HG03565 (cell line): ENCODE measurements around the gene PRSS23.

ENCODE experiments used
- ATAC-seq: cut with Tn5 transposase; IDR thresholded peaks from one replicate; pipeline ENCODE4 v1.9.1; 2021; ENCODE audit warnings: mild to moderate bottlenecking, moderate library complexity; ENCODE audit not compliant: unreplicated experiment

PRSS23 gene

DNA sequence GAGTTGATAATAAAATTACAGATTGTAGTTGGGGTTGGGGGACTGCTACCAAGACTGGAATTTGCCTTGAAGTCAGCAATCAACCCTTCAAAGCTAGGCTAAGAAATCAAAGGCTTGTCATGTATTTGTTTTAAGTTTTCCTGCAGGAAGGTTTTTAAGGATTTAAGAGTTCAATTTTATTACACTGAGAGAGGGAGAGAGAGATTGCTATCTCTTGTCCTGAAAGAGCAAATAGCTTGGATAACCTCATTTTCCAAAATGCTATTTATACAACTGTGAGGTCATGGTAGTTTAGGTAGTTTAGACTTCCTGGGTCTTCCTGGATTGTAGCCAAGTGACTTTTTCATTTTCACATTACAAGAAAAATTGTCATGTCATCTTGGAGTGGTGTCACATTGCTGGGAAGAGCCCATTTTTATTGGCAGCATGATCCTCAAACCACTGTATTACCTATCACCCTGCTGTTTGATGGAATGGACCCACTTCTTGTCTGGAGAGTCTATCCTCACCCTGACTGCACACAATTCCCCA, 10.1 kb upstream of the PRSS23 start:
- ATAC-seq, result no peak

- ATAC-seq, result no peak
Observed at GRCh38 chr11:86790867-86791849, 9.2 kb upstream of the PRSS23 start.

- ATAC-seq, result no peak
Observed at GRCh38 chr11:86792150-86792549, 8.2 kb upstream of the PRSS23 start.

- no peak for ATAC-seq
Observed at GRCh38 chr11:86793307-86793706, 7.0 kb upstream of the PRSS23 start.

- ATAC-seq, result no peak
Observed at GRCh38 chr11:86795511-86795910, 4.8 kb upstream of the PRSS23 start.

DNA sequence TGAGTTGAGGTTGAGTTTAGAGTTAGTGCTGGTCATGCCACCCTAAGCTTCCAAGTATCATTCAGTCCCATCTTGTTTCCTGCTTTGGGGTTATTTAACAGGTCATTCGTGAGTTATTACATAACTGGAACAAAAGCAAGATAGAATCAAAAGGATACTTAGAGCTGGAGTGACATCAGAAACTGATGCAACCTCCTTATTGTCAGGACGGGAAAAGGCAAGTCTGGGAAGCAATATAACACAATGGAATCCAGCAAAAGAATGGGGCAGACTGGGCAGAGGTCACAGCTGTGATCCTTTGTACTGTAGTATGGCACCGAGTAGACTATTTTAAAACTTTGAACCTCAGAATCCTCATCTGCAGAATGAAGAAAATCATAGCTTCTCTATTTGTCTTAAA, 4.4 kb upstream of the PRSS23 start:
- ATAC-seq, result no peak

DNA sequence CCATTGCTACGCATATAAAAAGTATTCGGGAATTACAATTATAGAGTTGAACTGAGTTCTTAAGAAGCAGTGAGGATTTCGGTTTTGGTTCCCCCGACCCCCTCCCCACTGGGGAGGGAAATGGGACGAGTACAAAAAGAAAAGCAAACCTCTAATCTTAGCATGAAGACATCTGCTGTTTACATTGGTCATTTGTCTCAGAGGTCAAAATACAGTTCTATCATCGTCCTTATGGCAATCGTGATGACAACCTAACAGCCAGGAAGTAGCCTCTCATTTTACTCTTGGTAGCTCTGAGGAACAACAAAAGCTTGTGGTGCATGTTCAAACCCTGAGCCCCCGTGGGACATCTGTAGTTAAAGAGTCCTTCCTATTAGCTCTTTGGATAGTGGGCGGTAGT, 3.2 kb upstream of the PRSS23 start:
- ATAC-seq, result no peak

DNA sequence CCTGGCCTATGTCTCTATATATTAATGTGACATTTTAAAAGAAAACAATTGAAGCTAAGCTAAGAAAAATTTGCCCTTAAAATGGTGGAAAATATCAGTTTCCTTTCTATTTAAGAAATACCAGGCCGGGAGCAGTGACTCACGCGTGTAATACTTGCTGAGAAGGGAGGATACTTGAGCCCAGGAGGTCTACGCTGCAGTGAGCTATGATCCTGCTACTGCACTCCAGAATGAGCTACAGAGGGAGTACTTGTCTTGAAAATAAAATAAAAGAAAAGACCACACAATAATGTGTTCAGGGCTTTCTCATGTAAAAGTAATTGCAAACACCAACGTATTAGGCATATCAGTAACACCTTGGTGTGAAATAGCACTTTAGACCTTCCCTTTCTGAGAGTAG, 1.4 kb upstream of the PRSS23 start:
- ATAC-seq, result no peak

GRCh38 chr11:86799680-86800075, 664 bp upstream of the PRSS23 start:
- no peak for ATAC-seq

- no peak for ATAC-seq
Observed at GRCh38 chr11:86800960-86801272, 574 bp downstream of the PRSS23 start.

- no peak for ATAC-seq
Observed at GRCh38 chr11:86801364-86801763, 1.0 kb downstream of the PRSS23 start.

DNA sequence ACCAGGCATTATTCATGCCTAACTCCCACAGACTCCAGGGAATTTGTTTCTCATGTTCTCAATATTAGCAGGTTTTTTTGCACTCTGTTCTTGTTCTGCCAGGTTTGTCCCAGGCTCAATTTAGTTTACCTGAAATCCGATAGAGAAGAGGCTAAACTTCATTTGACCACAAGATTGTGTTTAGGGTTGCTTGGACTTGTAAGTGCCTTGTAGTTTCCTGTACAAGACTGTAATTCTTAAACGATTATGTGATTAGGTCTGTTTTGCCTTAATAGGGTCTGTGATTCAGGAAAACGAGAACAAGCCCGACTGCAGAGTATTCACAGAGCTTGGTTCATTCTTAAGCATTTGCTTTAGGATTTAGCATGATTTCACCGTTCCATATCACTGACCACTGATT, 1.8 kb downstream of the PRSS23 start:
- no peak for ATAC-seq

- ATAC-seq, result peak; percentile 35
Observed at GRCh38 chr11:86802601-86803051, 2.3 kb downstream of the PRSS23 start.

GRCh38 chr11:86803136-86804045, 3.0 kb downstream of the PRSS23 start:
- ATAC-seq, result no peak

GRCh38 chr11:86804951-86805350, 4.6 kb downstream of the PRSS23 start:
- ATAC-seq, result no peak

DNA sequence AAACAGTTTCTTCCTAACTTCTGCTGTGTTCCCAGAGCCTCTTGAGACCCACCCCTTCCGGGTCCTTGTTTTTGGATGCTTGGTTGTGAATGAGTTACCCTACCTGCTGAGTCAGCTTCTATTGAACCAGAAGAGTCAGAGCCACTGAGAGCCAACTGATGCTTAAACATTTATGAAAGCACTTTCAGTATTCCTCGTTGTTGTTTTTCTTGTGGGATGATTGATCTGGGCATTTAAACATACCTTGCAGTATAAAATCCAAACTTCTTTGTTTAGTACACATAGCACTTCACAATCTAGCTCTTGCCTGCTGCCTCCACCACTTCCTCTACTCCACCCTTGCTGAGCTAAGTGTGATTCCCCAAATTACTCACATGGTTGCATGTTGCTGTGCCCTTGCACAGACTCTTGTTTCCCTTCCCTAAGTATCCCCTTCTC, 5.5 kb downstream of the PRSS23 start:
- ATAC-seq, result peak; percentile 94

- no peak for ATAC-seq
Observed at GRCh38 chr11:86806903-86807302, 6.6 kb downstream of the PRSS23 start.

GRCh38 chr11:86807360-86807759, 7.0 kb downstream of the PRSS23 start:
- ATAC-seq, result no peak

DNA sequence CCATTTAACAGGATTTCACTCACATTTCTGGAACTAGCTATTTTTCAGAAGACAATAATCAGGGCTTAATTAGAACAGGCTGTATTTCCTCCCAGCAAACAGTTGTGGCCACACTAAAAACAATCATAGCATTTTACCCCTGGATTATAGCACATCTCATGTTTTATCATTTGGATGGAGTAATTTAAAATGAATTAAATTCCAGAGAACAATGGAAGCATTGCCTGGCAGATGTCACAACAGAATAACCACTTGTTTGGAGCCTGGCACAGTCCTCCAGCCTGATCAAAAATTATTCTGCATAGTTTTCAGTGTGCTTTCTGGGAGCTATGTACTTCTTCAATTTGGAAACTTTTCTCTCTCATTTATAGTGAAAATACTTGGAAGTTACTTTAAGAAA, 9.2 kb downstream of the PRSS23 start:
- ATAC-seq, result no peak

GRCh38 chr11:86810288-86810687, 9.9 kb downstream of the PRSS23 start:
- ATAC-seq, result no peak

DNA sequence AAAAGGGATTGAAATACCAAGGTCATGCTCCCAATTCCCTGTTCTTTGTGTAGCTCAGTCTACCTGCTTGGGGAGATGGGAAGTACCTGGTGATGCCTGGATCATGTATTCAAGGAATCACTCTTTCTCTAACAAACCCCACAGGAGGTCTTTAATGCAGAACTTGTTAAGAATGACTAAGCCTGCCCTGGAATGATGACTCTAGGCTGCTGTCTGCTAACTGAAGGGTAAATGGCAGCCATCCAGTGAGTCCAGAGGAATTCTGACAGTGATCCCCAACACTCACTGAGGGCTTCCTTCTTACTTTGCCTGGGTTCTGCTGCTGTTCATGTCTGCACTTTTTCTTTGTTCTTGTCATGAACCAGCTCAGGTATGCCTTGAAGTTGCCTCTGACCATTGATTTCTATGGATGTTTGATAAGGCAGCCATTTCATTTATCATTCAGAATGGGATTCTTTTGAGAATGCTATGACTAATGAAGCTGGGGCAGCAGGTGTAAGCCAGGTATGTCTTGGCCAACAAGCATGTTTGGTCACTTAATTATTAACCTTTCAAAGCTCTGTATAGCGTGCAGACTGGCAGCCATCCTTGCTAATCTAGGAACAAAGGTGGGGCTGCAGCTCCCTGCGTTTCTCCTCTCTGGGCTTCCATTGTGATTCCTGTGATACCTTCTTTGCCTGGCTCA, 11.4 kb downstream of the PRSS23 start:
- no peak for ATAC-seq
